ENCODE measurements around the gene CBX2.
"Not testable (repeated sequence)": the region's sequence is repeated elsewhere in the genome, so short reads cannot be mapped to it uniquely, and the experiment has no call there.

CBX2 gene

DNA sequence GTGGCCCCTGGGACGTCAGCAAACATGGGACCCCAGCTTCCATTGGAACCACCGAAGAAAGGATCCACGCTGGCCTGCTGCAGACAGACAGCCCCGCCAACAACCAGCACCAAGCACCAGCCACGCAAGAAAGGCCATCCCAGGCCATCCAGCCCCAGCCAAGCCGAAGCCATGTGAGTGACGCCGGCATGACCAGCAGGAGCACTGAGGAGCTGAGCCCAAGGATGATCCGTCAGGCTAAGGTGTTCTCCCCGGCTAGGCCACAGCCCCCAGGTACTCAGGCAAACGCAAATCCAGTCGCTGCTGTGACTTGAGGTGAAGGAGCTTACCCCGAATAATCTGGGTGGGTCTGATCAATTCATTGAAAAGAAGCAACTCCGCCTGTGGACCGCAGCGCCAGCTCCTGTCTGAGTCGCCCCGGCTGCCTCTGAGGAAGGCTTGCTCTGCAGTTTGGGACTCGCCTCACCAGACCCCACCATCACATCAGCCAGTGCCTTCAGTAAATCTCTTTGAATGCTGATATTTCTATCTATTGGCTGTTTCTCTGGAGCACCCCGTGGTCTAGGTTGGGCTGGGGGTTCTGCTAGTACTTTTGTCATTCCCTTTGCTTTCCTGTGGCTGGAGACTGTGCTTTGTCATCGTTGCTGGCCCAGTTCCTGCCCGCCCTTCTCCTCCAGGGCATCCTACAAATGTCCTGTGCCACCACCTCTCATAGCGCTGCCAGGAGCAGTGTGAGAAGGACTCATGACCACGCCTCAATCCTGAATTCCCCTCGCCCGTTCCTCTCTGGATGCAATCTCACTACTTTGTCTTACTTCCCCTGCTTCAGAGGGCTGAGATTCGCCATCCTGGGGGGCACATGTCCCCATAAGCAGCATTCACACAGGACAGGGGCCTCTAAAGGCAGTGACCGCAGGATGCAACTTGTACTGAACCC is 8.1 kb upstream of the CBX2 start:
- DNase-seq (ENCODE audit: low read depth): no peak

- no peak for DNase-seq (ENCODE audit: low read depth)
Measured at GRCh38 chr17:79771276-79771675, 6.7 kb upstream of the CBX2 start.

GRCh38 chr17:79772726-79773125 is 5.2 kb upstream of the CBX2 start:
- not testable (repeated sequence) for DNase-seq (ENCODE audit: low read depth)

DNA sequence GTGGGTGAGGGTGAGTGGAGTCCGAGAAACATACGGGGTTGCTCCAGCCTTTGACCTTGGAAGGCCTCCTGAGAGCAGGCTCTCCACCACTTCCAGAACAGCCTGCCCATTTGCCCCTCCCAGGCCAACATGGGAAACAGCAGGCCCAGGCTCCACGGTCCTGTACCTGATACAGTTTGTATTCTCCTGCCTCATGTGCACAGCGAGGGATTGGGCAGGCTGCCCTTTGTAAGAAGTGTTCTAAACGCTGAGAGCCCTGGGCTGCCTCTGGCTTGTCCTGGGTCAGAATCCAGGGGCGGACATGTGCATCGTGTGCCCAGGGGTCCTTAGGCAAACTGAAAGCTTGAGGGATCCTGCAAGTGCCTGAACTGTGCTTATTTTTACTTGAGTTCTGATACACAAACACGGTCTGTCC is 3.4 kb upstream of the CBX2 start:
- DNase-seq (ENCODE audit: low read depth): no peak

- no peak for DNase-seq (ENCODE audit: low read depth)
Measured at GRCh38 chr17:79775632-79776031, 2.3 kb upstream of the CBX2 start.

DNA sequence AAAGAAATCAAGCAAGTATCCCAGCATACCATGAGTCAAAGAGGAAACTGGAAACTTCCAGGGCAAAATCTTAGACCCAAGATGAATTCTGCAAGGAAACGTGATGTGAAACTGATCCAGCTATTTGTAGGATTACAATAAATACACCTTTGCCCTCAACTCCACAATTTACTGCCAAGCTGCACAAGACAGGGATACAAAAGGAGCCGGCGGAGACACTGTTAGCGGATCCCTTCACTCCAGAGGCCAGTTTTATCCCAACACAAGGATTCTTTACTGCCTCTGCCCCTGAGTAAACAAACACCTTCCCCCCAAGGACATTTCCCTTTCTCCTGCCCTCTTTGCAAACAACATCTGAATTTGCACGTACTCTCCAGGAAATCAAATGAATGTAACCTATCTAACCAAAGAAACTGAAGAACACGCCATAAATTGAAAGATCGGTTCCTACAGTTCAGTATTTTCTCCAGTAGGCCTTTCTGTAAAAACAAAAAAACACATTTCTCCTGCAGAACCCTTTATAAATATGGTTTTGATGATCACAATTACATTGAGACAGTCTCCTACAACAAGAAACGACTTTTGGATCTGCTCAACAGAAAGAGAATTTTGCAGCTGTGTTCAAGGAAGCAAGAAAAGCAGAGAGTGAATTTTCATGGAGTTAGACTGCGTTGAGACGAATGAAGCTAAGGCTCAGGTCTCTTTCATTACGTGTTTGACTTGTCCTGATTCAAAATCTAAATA is 1.4 kb upstream of the CBX2 start:
- DNase-seq (ENCODE audit: low read depth): no peak

DNA sequence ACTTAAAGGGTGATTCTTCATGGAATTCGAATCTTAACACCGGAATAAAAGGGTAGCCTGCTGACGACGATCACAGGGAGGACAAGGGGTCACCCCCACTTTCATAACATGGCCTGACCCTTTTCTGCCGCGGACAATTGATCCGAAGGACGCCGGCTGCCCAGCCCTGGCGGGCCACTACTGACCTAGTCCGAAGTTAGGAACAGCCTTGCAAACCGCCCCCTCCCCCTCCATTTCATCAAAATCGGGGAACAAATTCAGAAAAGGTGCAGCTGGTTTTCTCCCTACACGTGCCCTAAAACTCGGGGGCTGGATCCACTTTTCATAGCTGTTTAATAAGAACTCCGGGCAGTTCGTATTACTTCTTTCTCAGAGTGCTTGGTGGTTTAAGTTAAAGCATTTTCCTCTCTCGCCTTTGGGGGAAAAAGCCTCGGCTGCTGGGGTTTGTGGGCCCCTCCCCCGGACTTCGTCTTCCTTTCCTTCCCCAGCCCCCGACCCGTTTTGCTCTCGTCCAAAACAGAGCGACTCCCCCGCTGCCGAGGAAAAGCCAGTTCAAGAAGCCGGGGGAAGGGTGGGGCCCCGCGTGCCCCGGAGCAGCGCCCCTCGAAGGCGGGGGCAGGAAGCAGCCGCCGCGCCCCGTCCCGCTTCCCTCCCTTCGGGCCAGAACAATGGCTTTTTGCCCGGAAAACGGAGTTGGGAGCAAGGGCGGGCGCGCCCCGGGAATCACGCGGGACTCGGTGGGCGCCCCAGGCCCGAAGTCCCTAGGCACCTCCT is 641 bp upstream of the CBX2 start:
- DNase-seq (ENCODE audit: low read depth): no peak

- no peak for DNase-seq (ENCODE audit: low read depth)
Measured at GRCh38 chr17:79778504-79779083, 646 bp downstream of the CBX2 start.

- no peak for DNase-seq (ENCODE audit: low read depth)
Measured at GRCh38 chr17:79779084-79779529, 1.2 kb downstream of the CBX2 start.

DNA sequence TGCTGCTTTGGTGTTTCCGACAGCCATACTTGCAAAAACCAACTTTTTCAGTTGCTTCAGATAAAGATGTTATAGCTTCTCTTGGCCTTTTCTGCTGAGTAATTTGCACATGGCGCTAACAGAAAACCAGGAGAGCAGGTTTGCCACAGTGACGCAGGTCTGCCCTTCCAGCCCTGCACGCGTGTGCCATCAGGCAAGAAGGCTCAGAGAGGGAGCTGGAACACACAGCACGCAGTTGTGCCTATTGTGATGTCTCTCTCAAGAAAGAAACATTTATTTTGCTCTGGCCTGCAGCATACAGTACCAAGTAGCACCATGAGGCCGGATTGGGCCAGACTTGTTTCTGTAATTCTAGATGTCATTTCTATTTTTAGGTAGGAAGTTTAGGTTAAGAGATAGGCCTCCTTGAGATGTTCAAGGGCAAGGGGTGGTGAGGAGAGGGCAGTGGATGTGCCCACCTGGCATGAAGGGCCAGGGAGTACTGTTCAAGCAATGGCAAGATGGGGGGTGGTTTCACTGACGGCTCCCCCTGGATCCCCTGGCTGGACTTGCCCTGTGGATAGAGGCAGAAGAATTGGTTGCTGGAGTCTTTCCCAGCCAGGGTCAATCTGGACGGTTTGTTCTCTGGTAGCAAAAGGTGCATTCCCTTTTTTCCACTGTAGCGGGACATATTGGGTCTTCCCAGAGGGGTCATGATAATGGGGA is 1.9 kb downstream of the CBX2 start:
- DNase-seq (ENCODE audit: low read depth): no peak

- no peak for DNase-seq (ENCODE audit: low read depth)
Measured at GRCh38 chr17:79781012-79781650, 3.2 kb downstream of the CBX2 start.

- DNase-seq (ENCODE audit: low read depth): no peak
Measured at GRCh38 chr17:79781736-79782575, 4.0 kb downstream of the CBX2 start.

DNA sequence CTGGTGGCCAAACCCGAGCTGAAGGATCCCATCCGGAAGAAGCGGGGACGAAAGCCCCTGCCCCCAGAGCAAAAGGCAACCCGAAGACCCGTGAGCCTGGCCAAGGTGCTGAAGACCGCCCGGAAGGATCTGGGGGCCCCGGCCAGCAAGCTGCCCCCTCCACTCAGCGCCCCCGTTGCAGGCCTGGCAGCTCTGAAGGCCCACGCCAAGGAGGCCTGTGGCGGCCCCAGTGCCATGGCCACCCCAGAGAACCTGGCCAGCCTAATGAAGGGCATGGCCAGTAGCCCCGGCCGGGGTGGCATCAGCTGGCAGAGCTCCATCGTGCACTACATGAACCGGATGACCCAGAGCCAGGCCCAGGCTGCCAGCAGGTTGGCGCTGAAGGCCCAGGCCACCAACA is 5.9 kb downstream of the CBX2 start:
- DNase-seq (ENCODE audit: low read depth): no peak

DNA sequence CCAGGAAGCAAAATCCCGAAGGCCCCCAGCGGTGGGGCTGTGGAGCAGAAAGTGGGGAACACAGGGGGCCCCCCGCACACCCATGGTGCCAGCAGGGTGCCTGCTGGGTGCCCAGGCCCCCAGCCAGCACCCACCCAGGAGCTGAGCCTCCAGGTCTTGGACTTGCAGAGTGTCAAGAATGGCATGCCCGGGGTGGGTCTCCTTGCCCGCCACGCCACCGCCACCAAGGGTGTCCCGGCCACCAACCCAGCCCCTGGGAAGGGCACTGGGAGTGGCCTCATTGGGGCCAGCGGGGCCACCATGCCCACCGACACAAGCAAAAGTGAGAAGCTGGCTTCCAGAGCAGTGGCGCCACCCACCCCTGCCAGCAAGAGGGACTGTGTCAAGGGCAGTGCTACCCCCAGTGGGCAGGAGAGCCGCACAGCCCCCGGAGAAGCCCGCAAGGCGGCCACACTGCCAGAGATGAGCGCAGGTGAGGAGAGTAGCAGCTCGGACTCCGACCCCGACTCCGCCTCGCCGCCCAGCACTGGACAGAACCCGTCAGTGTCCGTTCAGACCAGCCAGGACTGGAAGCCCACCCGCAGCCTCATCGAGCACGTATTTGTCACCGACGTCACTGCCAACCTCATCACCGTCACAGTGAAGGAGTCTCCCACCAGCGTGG is 6.5 kb downstream of the CBX2 start:
- DNase-seq (ENCODE audit: low read depth): no peak

DNA sequence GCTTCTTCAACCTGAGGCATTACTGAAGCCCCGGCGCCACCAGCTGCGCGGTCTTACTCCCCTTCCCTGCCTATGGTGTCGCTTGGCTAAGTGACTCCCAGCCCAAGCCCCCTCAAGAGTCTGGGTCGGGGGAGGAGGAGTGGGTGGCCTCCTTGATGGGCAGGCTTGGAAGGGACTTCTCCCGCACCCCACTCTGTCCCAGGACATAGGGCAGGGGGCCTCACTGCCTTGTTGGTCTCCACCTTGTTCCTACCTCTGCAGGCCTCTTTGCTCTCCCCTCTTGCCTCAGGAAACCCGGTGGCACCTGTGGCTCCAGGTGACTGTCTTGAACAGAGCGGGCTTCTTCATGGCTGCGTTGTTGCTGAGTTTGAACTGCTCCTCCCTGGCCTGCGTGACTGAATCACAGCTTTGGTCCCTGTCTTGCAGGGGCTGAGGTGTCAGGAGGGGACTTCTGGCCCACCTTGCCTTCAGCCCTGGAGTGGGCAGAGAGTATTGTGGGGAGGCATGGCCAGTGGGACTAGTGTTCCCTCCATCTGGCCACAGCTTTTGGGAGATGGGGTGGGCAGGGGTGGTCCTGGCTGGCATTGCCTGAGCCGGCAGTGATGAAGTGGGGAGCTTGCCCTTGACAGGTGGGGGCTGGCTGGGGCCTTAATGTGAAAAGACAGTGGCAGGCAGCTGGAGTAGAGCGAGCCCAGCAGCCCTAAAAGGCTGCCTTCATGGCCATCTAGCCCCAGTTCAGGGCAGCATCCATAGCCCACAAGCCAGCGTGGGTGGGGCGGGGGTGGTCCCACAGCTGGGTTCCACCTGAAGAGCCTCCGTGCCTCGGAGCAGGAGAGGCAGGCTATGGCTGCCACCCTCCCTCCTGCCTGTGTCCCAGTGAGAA is 7.3 kb downstream of the CBX2 start:
- DNase-seq (ENCODE audit: low read depth): no peak

- DNase-seq (ENCODE audit: low read depth): no peak
Measured at GRCh38 chr17:79785900-79786810, 8.2 kb downstream of the CBX2 start.

GRCh38 chr17:79786930-79787643 is 9.1 kb downstream of the CBX2 start:
- no peak for DNase-seq (ENCODE audit: low read depth)
